ENCODE results near the gene GEMIN5. TPM values are rescaled to one million over a fixed set of nuclear protein-coding genes. Genes with fewer than 3 reads are reported as not detected.

Gene GEMIN5
- total RNA-seq, 1 experiment from 2014 or later = 35.8 TPM

DNA sequence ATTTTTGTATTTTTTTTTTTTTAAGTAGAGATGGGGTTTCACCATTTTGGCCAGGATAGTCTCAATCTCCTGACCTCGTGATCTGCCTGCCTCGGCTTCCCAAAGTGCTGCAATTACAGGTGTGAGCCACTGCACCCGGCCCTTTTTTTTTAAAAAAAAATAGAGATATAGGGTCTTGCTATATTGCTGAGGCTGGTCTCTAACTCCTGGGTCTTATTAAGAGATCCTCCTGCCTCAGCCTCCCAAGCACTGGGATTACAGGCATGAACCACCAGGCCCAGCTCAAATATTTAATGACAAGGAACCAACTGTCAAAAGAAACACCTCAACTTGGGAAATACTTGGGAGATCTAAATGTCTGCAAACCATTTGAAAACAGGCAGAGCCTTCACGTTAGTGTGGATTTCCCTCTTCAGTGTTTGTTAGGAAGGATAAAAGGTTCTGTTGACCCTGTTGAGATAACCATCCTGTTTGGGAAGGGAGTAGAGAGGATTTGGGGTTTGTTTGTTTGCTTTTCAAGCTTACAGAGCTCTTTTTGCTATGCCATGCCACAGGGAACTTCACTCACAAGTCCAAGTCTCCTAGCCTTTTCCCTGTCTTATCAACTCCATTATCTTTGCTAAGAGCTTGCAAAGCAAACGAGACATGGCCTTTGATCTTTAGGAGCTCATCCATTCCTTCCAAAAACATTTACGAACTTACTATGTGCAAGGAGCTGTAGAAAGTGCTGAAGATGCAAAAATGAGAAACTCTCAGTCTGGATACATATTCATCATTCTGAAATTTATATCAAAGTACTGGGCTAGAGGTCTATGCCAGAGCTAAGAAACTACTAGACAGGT lies 95.1 kb downstream of the GEMIN5 start:
- Histone ChIP-seq H3K27ac (ENCODE audit: insufficient read length, low read depth, low read length) (no peak overlapping the region), H3K14ac (ENCODE audit: insufficient read depth, low read length) (no peak overlapping the region), H3K23me2 (ENCODE audit: insufficient read length, low read depth, low read length, poor library complexity, severe bottlenecking) (no peaks in the 10 kb centered on the region), H3K4me1 (ENCODE audit: insufficient read depth, low read length) (no peaks in the 10 kb centered on the region), H2BK15ac (ENCODE audit: low read depth, low read length) (no peak overlapping the region), H3K79me2 (ENCODE audit: insufficient read depth, low read length) (no peaks in the 10 kb centered on the region), H2AFZ (ENCODE audit: low read length) (no peak overlapping the region), H3K4ac (ENCODE audit: low read depth, low read length) (no peak overlapping the region), H3K79me1 (ENCODE audit: insufficient read depth, low read depth, low read length, poor library complexity, severe bottlenecking) (no peaks in the 10 kb centered on the region), H4K91ac (ENCODE audit: insufficient read length, low read depth, low read length) (no peak overlapping the region), H3K9ac (ENCODE audit: extremely low read depth, insufficient read length, low read length) (no peak overlapping the region), H2AK5ac (ENCODE audit: insufficient read length, low read length) (no peak overlapping the region), H4K5ac (ENCODE audit: insufficient read length, low read depth, low read length) (no peak overlapping the region), H3K9me3 (ENCODE audit: control insufficient read depth, low read depth, low read length) (no peaks in the 10 kb centered on the region), H3K4me2 (ENCODE audit: insufficient read depth, insufficient read length, low read length) (no peak overlapping the region), H4K8ac (replicated peaks; ENCODE audit: insufficient read length, low read depth, low read length) (no peak overlapping the region), H3K18ac (ENCODE audit: insufficient read length, low read depth, low read length) (no peak overlapping the region), H2BK5ac (ENCODE audit: insufficient read length, low read length) (no peak overlapping the region), H3K27me3 (ENCODE audit: insufficient read depth, low read length) (no peaks in the 10 kb centered on the region), H3K56ac (ENCODE audit: insufficient read length, low read depth, low read length) (no peak overlapping the region), H2BK12ac (ENCODE audit: insufficient read length, low read depth, low read length) (no peak overlapping the region), H2BK20ac (ENCODE audit: low read depth, low read length, poor library complexity, severe bottlenecking) (no peak overlapping the region), H3T11ph (ENCODE audit: low read length) (no peak overlapping the region), H4K20me1 (ENCODE audit: control insufficient read depth, insufficient read depth, insufficient read length) (no peaks in the 10 kb centered on the region), H2BK120ac (ENCODE audit: low read depth, low read length, poor library complexity, severe bottlenecking) (no peak overlapping the region), H3K23ac (ENCODE audit: insufficient read length, low read depth, low read length) (no peak overlapping the region)
- Mint-ChIP-seq H3K27ac (no peak overlapping the region), H3K4me3 (no peak overlapping the region), H3K36me3 (ENCODE audit: insufficient read depth in 1 of 3, low read depth in 3 of 3) (no peaks in the 10 kb centered on the region; a peak in 1 of 7 replicates), H3K27me3 (ENCODE audit: low read depth) (no peaks in the 10 kb centered on the region; the same call in 1 of the 2 replicates), H3K9me3 (no peaks in the 10 kb centered on the region), H3K4me1 (no peaks in the 10 kb centered on the region)
- no CpG with 5 or more reads among the region's 6 CpGs for WGBS (ENCODE audit: extremely low coverage, insufficient read length, low lambda C conversion rate)
- no peak for DNase-seq
- TF ChIP-seq, protein P1, sequence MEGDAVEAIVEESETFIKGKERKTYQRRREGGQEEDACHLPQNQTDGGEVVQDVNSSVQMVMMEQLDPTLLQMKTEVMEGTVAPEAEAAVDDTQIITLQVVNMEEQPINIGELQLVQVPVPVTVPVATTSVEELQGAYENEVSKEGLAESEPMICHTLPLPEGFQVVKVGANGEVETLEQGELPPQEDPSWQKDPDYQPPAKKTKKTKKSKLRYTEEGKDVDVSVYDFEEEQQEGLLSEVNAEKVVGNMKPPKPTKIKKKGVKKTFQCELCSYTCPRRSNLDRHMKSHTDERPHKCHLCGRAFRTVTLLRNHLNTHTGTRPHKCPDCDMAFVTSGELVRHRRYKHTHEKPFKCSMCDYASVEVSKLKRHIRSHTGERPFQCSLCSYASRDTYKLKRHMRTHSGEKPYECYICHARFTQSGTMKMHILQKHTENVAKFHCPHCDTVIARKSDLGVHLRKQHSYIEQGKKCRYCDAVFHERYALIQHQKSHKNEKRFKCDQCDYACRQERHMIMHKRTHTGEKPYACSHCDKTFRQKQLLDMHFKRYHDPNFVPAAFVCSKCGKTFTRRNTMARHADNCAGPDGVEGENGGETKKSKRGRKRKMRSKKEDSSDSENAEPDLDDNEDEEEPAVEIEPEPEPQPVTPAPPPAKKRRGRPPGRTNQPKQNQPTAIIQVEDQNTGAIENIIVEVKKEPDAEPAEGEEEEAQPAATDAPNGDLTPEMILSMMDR (conservative IDR thresholded peaks at IDR 0.05) = no peak
